ENCODE results near the gene PPP1R9B. TPM values are rescaled to one million over a fixed set of nuclear protein-coding genes. Genes with fewer than 3 reads are reported as not detected.
A peak's percentile ranks its signal among the peaks of the same experiment; 100 is the strongest.

Gene PPP1R9B
- total RNA-seq, 1 donor from 2014 or later: 73.6 TPM

- FAIRE-seq (no peak), DNase-seq (ENCODE audit: low read depth) (no peak)
- no peak overlapping the region for H3K27ac ChIP-seq (ENCODE audit: low read depth, low read length)
- peaks cover 8% of the 10 kb centered on the region for H3K4me1 Mint-ChIP-seq (ENCODE audit: low read depth, unreplicated experiment)
- H3K27me3 Mint-ChIP-seq (ENCODE audit: low read depth, unreplicated experiment): peaks cover 7% of the 10 kb centered on the region
- no peaks in the 10 kb centered on the region for H3K27me3 ChIP-seq (ENCODE audit: insufficient read depth, low read length)
- no peaks in the 10 kb centered on the region for H3K79me2 ChIP-seq (ENCODE audit: insufficient read depth, low read length)
- no peak overlapping the region for H3K9ac ChIP-seq (ENCODE audit: low read length)
- H3K36me3 ChIP-seq (ENCODE audit: insufficient read depth, low read length): no peaks in the 10 kb centered on the region
- H4K20me1 ChIP-seq (ENCODE audit: insufficient read depth, low read length): no peaks in the 10 kb centered on the region
- H3K36me3 Mint-ChIP-seq (ENCODE audit: low read depth, unreplicated experiment): no peaks in the 10 kb centered on the region
- no peak overlapping the region for H3K4me3 ChIP-seq (ENCODE audit: insufficient read depth, low read depth, low read length)
- TF ChIP-seq, protein P1, sequence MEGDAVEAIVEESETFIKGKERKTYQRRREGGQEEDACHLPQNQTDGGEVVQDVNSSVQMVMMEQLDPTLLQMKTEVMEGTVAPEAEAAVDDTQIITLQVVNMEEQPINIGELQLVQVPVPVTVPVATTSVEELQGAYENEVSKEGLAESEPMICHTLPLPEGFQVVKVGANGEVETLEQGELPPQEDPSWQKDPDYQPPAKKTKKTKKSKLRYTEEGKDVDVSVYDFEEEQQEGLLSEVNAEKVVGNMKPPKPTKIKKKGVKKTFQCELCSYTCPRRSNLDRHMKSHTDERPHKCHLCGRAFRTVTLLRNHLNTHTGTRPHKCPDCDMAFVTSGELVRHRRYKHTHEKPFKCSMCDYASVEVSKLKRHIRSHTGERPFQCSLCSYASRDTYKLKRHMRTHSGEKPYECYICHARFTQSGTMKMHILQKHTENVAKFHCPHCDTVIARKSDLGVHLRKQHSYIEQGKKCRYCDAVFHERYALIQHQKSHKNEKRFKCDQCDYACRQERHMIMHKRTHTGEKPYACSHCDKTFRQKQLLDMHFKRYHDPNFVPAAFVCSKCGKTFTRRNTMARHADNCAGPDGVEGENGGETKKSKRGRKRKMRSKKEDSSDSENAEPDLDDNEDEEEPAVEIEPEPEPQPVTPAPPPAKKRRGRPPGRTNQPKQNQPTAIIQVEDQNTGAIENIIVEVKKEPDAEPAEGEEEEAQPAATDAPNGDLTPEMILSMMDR (IDR thresholded peaks at IDR 0.05; ENCODE audit: insufficient read depth, low read depth, low read length): no peak
- TF ChIP-seq EZH2 (IDR thresholded peaks at IDR 0.05; ENCODE audit: insufficient read depth, low read length): no peak
- H3K27ac Mint-ChIP-seq (ENCODE audit: unreplicated experiment): no peak overlapping the region
- peaks cover 3% of the 10 kb centered on the region for H3K9me3 Mint-ChIP-seq (ENCODE audit: unreplicated experiment)
- H2AFZ ChIP-seq (ENCODE audit: low read depth, low read length): no peak overlapping the region
- H3K4me2 ChIP-seq (ENCODE audit: low read length): no peak overlapping the region
- no peak overlapping the region for H3K4me3 Mint-ChIP-seq (ENCODE audit: unreplicated experiment)
- H3K4me1 ChIP-seq (ENCODE audit: insufficient read depth, low read length): peaks cover 6% of the 10 kb centered on the region
- no peaks in the 10 kb centered on the region for H3K9me3 ChIP-seq (ENCODE audit: insufficient read depth, low read depth, low read length)
Measured at GRCh38 chr17:50167371-50167770, 16.9 kb upstream of the PPP1R9B start.

- peaks cover 7% of the 10 kb centered on the region for H3K4me1 ChIP-seq (ENCODE audit: insufficient read depth, low read length)
- Mint-ChIP-seq H3K36me3 (ENCODE audit: low read depth, unreplicated experiment) (no peaks in the 10 kb centered on the region), H3K4me1 (ENCODE audit: low read depth, unreplicated experiment) (peaks cover 5% of the 10 kb centered on the region), H3K4me3 (ENCODE audit: unreplicated experiment) (no peak overlapping the region), H3K27ac (ENCODE audit: unreplicated experiment) (no peak overlapping the region), H3K27me3 (ENCODE audit: low read depth, unreplicated experiment) (peaks cover 7% of the 10 kb centered on the region), H3K9me3 (ENCODE audit: unreplicated experiment) (peaks cover 3% of the 10 kb centered on the region)
- H3K9ac ChIP-seq (ENCODE audit: low read length): no peak overlapping the region
- no peak overlapping the region for H2AFZ ChIP-seq (ENCODE audit: low read depth, low read length)
- H3K79me2 ChIP-seq (ENCODE audit: insufficient read depth, low read length): no peaks in the 10 kb centered on the region
- H3K4me2 ChIP-seq (ENCODE audit: low read length): no peak overlapping the region
- no peak overlapping the region for H3K27ac ChIP-seq (ENCODE audit: low read depth, low read length)
- H3K27me3 ChIP-seq (ENCODE audit: insufficient read depth, low read length): no peaks in the 10 kb centered on the region
- no peak for DNase-seq (ENCODE audit: low read depth)
- no peak for FAIRE-seq
- TF ChIP-seq EZH2 (IDR thresholded peaks at IDR 0.05; ENCODE audit: insufficient read depth, low read length): no peak
- TF ChIP-seq, protein P1 (IDR thresholded peaks at IDR 0.05; ENCODE audit: insufficient read depth, low read depth, low read length): no peak
- H3K36me3 ChIP-seq (ENCODE audit: insufficient read depth, low read length): no peaks in the 10 kb centered on the region
- no peak overlapping the region for H3K4me3 ChIP-seq (ENCODE audit: insufficient read depth, low read depth, low read length)
- H3K9me3 ChIP-seq (ENCODE audit: insufficient read depth, low read depth, low read length): no peaks in the 10 kb centered on the region
- no peaks in the 10 kb centered on the region for H4K20me1 ChIP-seq (ENCODE audit: insufficient read depth, low read length)
Measured at GRCh38 chr17:50166518-50167181, 16.2 kb upstream of the PPP1R9B start.

- Histone ChIP-seq H4K20me1 (ENCODE audit: insufficient read depth, low read length) (no peaks in the 10 kb centered on the region), H3K4me1 (ENCODE audit: insufficient read depth, low read length) (peaks cover 9% of the 10 kb centered on the region), H3K9ac (ENCODE audit: low read length) (no peak within 1 kb of the TSS), H3K36me3 (ENCODE audit: insufficient read depth, low read length) (no peaks in the 10 kb centered on the region), H3K4me3 (ENCODE audit: insufficient read depth, low read depth, low read length) (no peak within 1 kb of the TSS), H3K4me2 (ENCODE audit: low read length) (no peak within 1 kb of the TSS), H3K27ac (ENCODE audit: low read depth, low read length) (no peak within 1 kb of the TSS), H3K79me2 (ENCODE audit: insufficient read depth, low read length) (no peaks in the 10 kb centered on the region), H3K9me3 (ENCODE audit: insufficient read depth, low read depth, low read length) (no peaks in the 10 kb centered on the region), H2AFZ (ENCODE audit: low read depth, low read length) (no peak within 1 kb of the TSS), H3K27me3 (ENCODE audit: insufficient read depth, low read length) (no peaks in the 10 kb centered on the region)
- H3K36me3 Mint-ChIP-seq (ENCODE audit: low read depth, unreplicated experiment): no peaks in the 10 kb centered on the region
- peaks cover 7% of the 10 kb centered on the region for H3K27me3 Mint-ChIP-seq (ENCODE audit: low read depth, unreplicated experiment)
- no peak within 1 kb of the TSS for H3K27ac Mint-ChIP-seq (ENCODE audit: unreplicated experiment)
- H3K9me3 Mint-ChIP-seq (ENCODE audit: unreplicated experiment): peaks cover 3% of the 10 kb centered on the region
- DNase-seq (ENCODE audit: low read depth) (no peak), FAIRE-seq (no peak)
- peak within 1 kb of the TSS; percentile 60 for H3K4me3 Mint-ChIP-seq (ENCODE audit: unreplicated experiment)
- H3K4me1 Mint-ChIP-seq (ENCODE audit: low read depth, unreplicated experiment): peaks cover under 1% of the 10 kb centered on the region
- no peak for TF ChIP-seq EZH2 (IDR thresholded peaks at IDR 0.05; ENCODE audit: insufficient read depth, low read length)
- TF ChIP-seq, protein P1 (IDR thresholded peaks at IDR 0.05; ENCODE audit: insufficient read depth, low read depth, low read length): no peak
Measured at GRCh38 chr17:50165867-50166517, 15.5 kb upstream of the PPP1R9B start, which contains the start of gene SGCA. TSS of gene SGCA (plus strand) at chr17:50166005. CDS start at chr17:50166041, 36 bp downstream.

Data from astrocyte (in vitro differentiated cells and primary cell).